ENCODE results near the gene FOXP4.

DNA sequence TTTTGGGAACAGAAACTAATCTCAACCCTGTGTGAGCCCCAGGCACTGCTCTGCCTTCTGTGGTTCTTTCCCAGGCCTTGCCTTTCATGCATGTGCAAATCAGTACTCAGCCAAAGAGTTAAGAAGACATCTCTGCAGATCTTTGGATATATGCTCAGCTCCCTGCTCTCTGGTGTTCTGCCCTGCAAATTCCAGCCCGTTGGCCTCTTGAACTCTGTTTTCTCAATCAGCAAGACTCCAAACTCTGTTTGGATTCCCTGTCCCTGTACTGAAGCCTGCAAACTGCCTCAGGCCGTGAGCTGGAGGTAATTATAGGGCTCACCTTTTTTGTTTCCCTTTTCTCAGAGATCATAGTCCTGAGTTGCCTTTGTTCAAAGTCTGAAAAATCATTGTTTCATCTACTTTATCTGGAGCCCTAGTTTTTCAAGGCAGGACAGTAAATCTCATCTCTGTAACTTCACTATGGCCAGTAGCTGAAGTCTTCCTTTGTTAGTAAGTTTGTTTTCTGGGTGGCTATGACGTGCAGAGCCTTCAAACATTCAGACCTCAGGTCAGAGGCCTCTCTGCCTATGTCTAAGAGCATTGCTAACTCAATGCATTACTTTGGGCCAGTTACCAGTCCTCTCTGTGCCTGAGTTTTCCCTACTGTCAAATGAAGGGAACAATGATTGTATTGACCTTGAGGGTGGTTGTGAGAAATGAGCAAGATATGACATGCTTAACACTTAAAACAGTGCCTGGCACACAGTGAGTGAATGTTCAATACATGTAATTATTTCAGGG, 76.2 kb downstream of the FOXP4 start:
- TF ChIP-seq, protein P1, sequence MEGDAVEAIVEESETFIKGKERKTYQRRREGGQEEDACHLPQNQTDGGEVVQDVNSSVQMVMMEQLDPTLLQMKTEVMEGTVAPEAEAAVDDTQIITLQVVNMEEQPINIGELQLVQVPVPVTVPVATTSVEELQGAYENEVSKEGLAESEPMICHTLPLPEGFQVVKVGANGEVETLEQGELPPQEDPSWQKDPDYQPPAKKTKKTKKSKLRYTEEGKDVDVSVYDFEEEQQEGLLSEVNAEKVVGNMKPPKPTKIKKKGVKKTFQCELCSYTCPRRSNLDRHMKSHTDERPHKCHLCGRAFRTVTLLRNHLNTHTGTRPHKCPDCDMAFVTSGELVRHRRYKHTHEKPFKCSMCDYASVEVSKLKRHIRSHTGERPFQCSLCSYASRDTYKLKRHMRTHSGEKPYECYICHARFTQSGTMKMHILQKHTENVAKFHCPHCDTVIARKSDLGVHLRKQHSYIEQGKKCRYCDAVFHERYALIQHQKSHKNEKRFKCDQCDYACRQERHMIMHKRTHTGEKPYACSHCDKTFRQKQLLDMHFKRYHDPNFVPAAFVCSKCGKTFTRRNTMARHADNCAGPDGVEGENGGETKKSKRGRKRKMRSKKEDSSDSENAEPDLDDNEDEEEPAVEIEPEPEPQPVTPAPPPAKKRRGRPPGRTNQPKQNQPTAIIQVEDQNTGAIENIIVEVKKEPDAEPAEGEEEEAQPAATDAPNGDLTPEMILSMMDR (IDR thresholded peaks at IDR 0.05) = no peak
- no peak for TF ChIP-seq EZH2phosphoT487 (IDR thresholded peaks at IDR 0.05)

All from neural progenitor cell (in vitro differentiated cells).